ENCODE measurements around the gene AUTS2.

Gene AUTS2

GRCh38 chr7:70298780-70299471, 700.7 kb downstream of the AUTS2 start:
- DNase-seq: no peak

GRCh38 chr7:70299472-70299807, 701.2 kb downstream of the AUTS2 start:
- DNase-seq: no peak

- DNase-seq: no peak
Observed at GRCh38 chr7:70301673-70302185, 703.5 kb downstream of the AUTS2 start.

GRCh38 chr7:70303309-70303708, 705.0 kb downstream of the AUTS2 start:
- no peak for DNase-seq

- no peak for DNase-seq
Observed at GRCh38 chr7:70303780-70304179, 705.5 kb downstream of the AUTS2 start.

GRCh38 chr7:70306173-70306572, 707.9 kb downstream of the AUTS2 start:
- DNase-seq: no peak

GRCh38 chr7:70307544-70308106, 709.4 kb downstream of the AUTS2 start:
- DNase-seq: no peak

GRCh38 chr7:70312336-70312735, 714.1 kb downstream of the AUTS2 start:
- no peak for DNase-seq

- no peak for DNase-seq
Observed at GRCh38 chr7:70313271-70313670, 715.0 kb downstream of the AUTS2 start.

- no peak for DNase-seq
Observed at GRCh38 chr7:70313687-70314086, 715.4 kb downstream of the AUTS2 start.

GRCh38 chr7:70314221-70314620, 715.9 kb downstream of the AUTS2 start:
- no peak for DNase-seq

GRCh38 chr7:70316745-70317144, 718.5 kb downstream of the AUTS2 start:
- no peak for DNase-seq

GRCh38 chr7:70317356-70317755, 719.1 kb downstream of the AUTS2 start:
- DNase-seq: no peak

GRCh38 chr7:70318511-70318910, 720.2 kb downstream of the AUTS2 start:
- no peak for DNase-seq

- no peak for DNase-seq
Observed at GRCh38 chr7:70319057-70319456, 720.8 kb downstream of the AUTS2 start.

GRCh38 chr7:70321016-70321590, 722.8 kb downstream of the AUTS2 start:
- DNase-seq: no peak

- DNase-seq: no peak
Observed at GRCh38 chr7:70322856-70323255, 724.6 kb downstream of the AUTS2 start.

- DNase-seq: no peak
Observed at GRCh38 chr7:70325509-70326101, 727.3 kb downstream of the AUTS2 start.

GRCh38 chr7:70334295-70334694, 736.0 kb downstream of the AUTS2 start:
- no peak for DNase-seq

- no peak for DNase-seq
Observed at GRCh38 chr7:70334871-70335270, 736.6 kb downstream of the AUTS2 start.

GRCh38 chr7:70336536-70336935, 738.3 kb downstream of the AUTS2 start:
- DNase-seq: no peak

GRCh38 chr7:70338015-70338414, 739.7 kb downstream of the AUTS2 start:
- no peak for DNase-seq

GRCh38 chr7:70340236-70340635, 742.0 kb downstream of the AUTS2 start:
- no peak for DNase-seq

GRCh38 chr7:70341446-70341845, 743.2 kb downstream of the AUTS2 start:
- no peak for DNase-seq

All from inflammatory macrophage treated with lipopolysaccharide for 1 hour (primary cell).